WTC11 (cell line): ENCODE measurements around the gene HERPUD2.

Experiments used
- ARID4B ChIP-seq: sonication (generic); formaldehyde crosslinking; IDR thresholded peaks from 2 replicates; pipeline ENCODE4 v1.8.0; 2023; ENCODE audit warnings: missing genetic modification reagents, mild to moderate bottlenecking, borderline replicate concordance
- CTCF ChIP-seq: fragments of 200-600 bp; IDR thresholded peaks from 2 replicates; pipeline ENCODE4 v1.8.0; 2022; ENCODE audit warnings: antibody characterized with exemption
- ESRRA ChIP-seq: sonication (generic); formaldehyde crosslinking; IDR thresholded peaks from 2 replicates; pipeline ENCODE4 v1.8.1; 2022; ENCODE audit warnings: mild to moderate bottlenecking, missing genetic modification reagents, borderline replicate concordance
- ZNF416 ChIP-seq: fragments of 250-450 bp; sonication (Bioruptor Pico); IDR thresholded peaks from 2 replicates; pipeline ENCODE4 v1.9.0; 2021; ENCODE audit warnings: mild to moderate bottlenecking, inconsistent platforms

- TF ChIP-seq ZNF416 (CRISPR knock-in tag) (no peak), CTCF (no peak), ARID4B (CRISPR knock-in tag) (no peak), ESRRA (CRISPR knock-in tag) (no peak)
Measured at GRCh38 chr7:35670856-35671569, 23.9 kb downstream of the HERPUD2 start.
